Neural cell (in vitro differentiated cells): ENCODE measurements around the gene FFAR2. TPM values are rescaled to one million over a fixed set of nuclear protein-coding genes. Genes with fewer than 3 reads are reported as not detected.
"Not testable (repeated sequence)": the region's sequence is repeated elsewhere in the genome, so short reads cannot be mapped to it uniquely, and the experiment has no call there.

Source experiments
- H2AFZ ChIP-seq: fragments of 200-600, 300-800 bp; sonication (generic), shearing (Covaris generic); 2 replicates; pipeline ENCODE4 v1.6.0; 2014; ENCODE audit warnings: low read depth, mild to moderate bottlenecking, antibody characterized with exemption, low read length, moderate library complexity
- H3F3A ChIP-seq: fragments of 200-600 bp; shearing (Covaris generic); 2 replicates; pipeline ENCODE4 v1.6.1; 2016; ENCODE audit warnings: mild to moderate bottlenecking, moderate library complexity, mixed read lengths, antibody characterized with exemption, low read length; ENCODE audit not compliant: insufficient read depth, poor library complexity, severe bottlenecking
- H3K27ac ChIP-seq: fragments of 200-600, 300-800 bp; sonication (generic), shearing (Covaris generic); 2 replicates; pipeline ENCODE4 v1.5.1; 2014; ENCODE audit warnings: mild to moderate bottlenecking, low read length, moderate library complexity
- H3K27me3 ChIP-seq: fragments of 300-800, 200-600 bp; sonication (generic), shearing (Covaris generic); 2 replicates; pipeline ENCODE4 v1.6.0; 2014; ENCODE audit warnings: mild to moderate bottlenecking, low read depth, low read length, moderate library complexity; ENCODE audit not compliant: insufficient read depth
- H3K36me3 ChIP-seq: fragments of 300-800, 200-600 bp; sonication (generic), shearing (Covaris generic); 2 replicates; pipeline ENCODE4 v1.5.1; 2014; ENCODE audit warnings: mild to moderate bottlenecking, antibody characterized with exemption, low read length, moderate library complexity; ENCODE audit not compliant: insufficient read depth
- H3K4me2 ChIP-seq: fragments of 300-800, 200-600 bp; sonication (generic), shearing (Covaris generic); 2 replicates; pipeline ENCODE4 v1.6.0; 2014; ENCODE audit warnings: mild to moderate bottlenecking, low read length
- H3K4me3 ChIP-seq: fragments of 300-800, 200-600 bp; sonication (generic), shearing (Covaris generic); 2 replicates; pipeline ENCODE4 v1.5.1; 2014; ENCODE audit warnings: mild to moderate bottlenecking, low read length, moderate library complexity
- H3K79me2 ChIP-seq: fragments of 200-600 bp; shearing (Covaris generic); replicated peaks from 2 replicates; pipeline ENCODE4 v1.6.0; 2014; ENCODE audit warnings: mild to moderate bottlenecking, low read length, moderate library complexity; ENCODE audit not compliant: insufficient read depth
- H3K9ac ChIP-seq: fragments of 300-800, 200-600 bp; sonication (generic), shearing (Covaris generic); 2 replicates; pipeline ENCODE4 v1.6.1; 2016; ENCODE audit warnings: mild to moderate bottlenecking, low read length, mixed read lengths
- H3K9me2 ChIP-seq: fragments of 200-600 bp; shearing (Covaris generic); 2 replicates; pipeline ENCODE4 v1.6.1; 2016; ENCODE audit warnings: mild to moderate bottlenecking, low read length, mixed read lengths; ENCODE audit not compliant: insufficient read depth
- H3K9me3 ChIP-seq: fragments of 200-600, 300-800 bp; sonication (generic), shearing (Covaris generic); 2 replicates; pipeline ENCODE4 v1.6.1; 2016; ENCODE audit warnings: mild to moderate bottlenecking, mixed run types, low read length, moderate library complexity, mixed read lengths
- H4K20me1 ChIP-seq: fragments of 200-600 bp; shearing (Covaris generic); 2 replicates; pipeline ENCODE4 v1.6.1; 2016; ENCODE audit warnings: mild to moderate bottlenecking, mixed run types; ENCODE audit not compliant: insufficient read depth
- EP300 ChIP-seq: fragments of 450-650 bp; conservative IDR thresholded peaks from 2 replicates; pipeline ENCODE4 v1.6.1; 2014; ENCODE audit warnings: antibody characterized with exemption, mild to moderate bottlenecking, moderate library complexity; ENCODE audit not compliant: poor library complexity, severe bottlenecking
- EZH2 ChIP-seq: fragments of 200-600, 300-800 bp; shearing (Covaris generic), sonication (generic); IDR thresholded peaks from 2 replicates; pipeline ENCODE4 v1.6.1; 2014; ENCODE audit warnings: antibody characterized with exemption, low read length, borderline replicate concordance, mild to moderate bottlenecking; ENCODE audit not compliant: insufficient read depth, poor library complexity, severe bottlenecking
- MXI1 ChIP-seq: fragments of 450-650 bp; conservative IDR thresholded peaks from 2 replicates; pipeline ENCODE4 v1.6.1; 2014; ENCODE audit warnings: antibody characterized with exemption, mild to moderate bottlenecking; ENCODE audit not compliant: poor library complexity, severe bottlenecking
- RAD21 ChIP-seq: fragments of 450-650 bp; conservative IDR thresholded peaks from 2 replicates; pipeline ENCODE4 v1.6.1; 2014; ENCODE audit warnings: antibody characterized with exemption, mild to moderate bottlenecking, moderate library complexity
- REST ChIP-seq: IDR thresholded peaks from 2 replicates; pipeline ENCODE4 v1.6.1; 2012; ENCODE audit warnings: borderline replicate concordance
- polyA plus RNA-seq: library from polyadenylated mRNA; depleted of rRNA; stranded (reverse); fragments of >200 nt; gene quantifications from 2 replicates; pipeline ENCODE4 v1.2.3, GENCODE V29; 2014

The FFAR2 gene
- polyA plus RNA-seq, 1 donor from 2014 or later: not detected

- TF ChIP-seq RAD21: no peak
- no peaks in the 10 kb centered on the region for H3K27me3 ChIP-seq
- H3K9me3 ChIP-seq: no peaks in the 10 kb centered on the region
- H3K4me2 ChIP-seq: no peak overlapping the region
- no peaks in the 10 kb centered on the region for H3K36me3 ChIP-seq
- no peak overlapping the region for H2AFZ ChIP-seq
- no peak overlapping the region for H3K9ac ChIP-seq
- H3F3A ChIP-seq: no peaks in the 10 kb centered on the region
- no peak overlapping the region for H3K27ac ChIP-seq
- H3K79me2 ChIP-seq: no peaks in the 10 kb centered on the region
- H4K20me1 ChIP-seq: no peaks in the 10 kb centered on the region
- no peaks in the 10 kb centered on the region for H3K9me2 ChIP-seq
- no peak overlapping the region for H3K4me3 ChIP-seq
Observed at GRCh38 chr19:35474104-35474503, 26.0 kb downstream of the FFAR2 start.

GRCh38 chr19:35474594-35474993 lies 26.5 kb downstream of the FFAR2 start:
- not testable (repeated sequence) for H3K36me3 ChIP-seq, H2AFZ ChIP-seq, H3K9me2 ChIP-seq, H3K9me3 ChIP-seq, H3K9ac ChIP-seq, H3K4me3 ChIP-seq, H4K20me1 ChIP-seq, H3K79me2 ChIP-seq, H3F3A ChIP-seq, H3K4me2 ChIP-seq, H3K27me3 ChIP-seq, H3K27ac ChIP-seq

- Histone ChIP-seq H3K9me2 (no peaks in the 10 kb centered on the region), H3F3A (no peaks in the 10 kb centered on the region), H3K9ac (no peak overlapping the region), H3K27me3 (no peaks in the 10 kb centered on the region), H3K4me3 (no peak overlapping the region), H3K27ac (no peak overlapping the region), H3K9me3 (no peaks in the 10 kb centered on the region), H3K36me3 (no peaks in the 10 kb centered on the region), H4K20me1 (no peaks in the 10 kb centered on the region), H3K4me2 (no peak overlapping the region), H3K79me2 (no peaks in the 10 kb centered on the region), H2AFZ (no peak overlapping the region)
- no peak for TF ChIP-seq MXI1
- TF ChIP-seq EP300: no peak
- no peak for TF ChIP-seq REST
- TF ChIP-seq EZH2: no peak
Observed at GRCh38 chr19:35476149-35476548, 28.1 kb downstream of the FFAR2 start.
